H1 (cell line): ENCODE measurements around the gene CSKMT. TPM values are rescaled to one million over a fixed set of nuclear protein-coding genes. Genes with fewer than 3 reads are reported as not detected.

Experiments
- CTCF ChIA-PET: fragments of 300-600 bp; sonication (Branson Sonifier 250); formaldehyde crosslinking; loops from one replicate; lab custom pipeline; 2021; ENCODE audit not compliant: partially characterized antibody; lab: Charles Lee
- POLR2A ChIA-PET: fragments of 300-600 bp; sonication (Branson Sonifier 250); formaldehyde crosslinking; loops from one replicate; lab custom pipeline; 2021; ENCODE audit warnings: inconsistent platforms; ENCODE audit not compliant: partially characterized antibody; lab: Charles Lee
- DNase-seq, 2 experiments: peaks; one replicate each; pipeline versions ENCODE4 v3.0.0 to v3.0.0-alpha.2; 2010 to 2022; ENCODE audit warnings: low spot score in 2 of 2, low read depth in 1 of 2, mixed read lengths in 1 of 2
- FAIRE-seq: peaks from 2 replicates; lab custom pipeline; 2011; peaks lifted over from hg19 to GRCh38; lab: Jason Lieb, UNC
- H2AFZ ChIP-seq: 2 replicates; pipeline ENCODE4 v1.8.1; 2012; ENCODE audit warnings: low read length, inconsistent platforms
- H2AK5ac ChIP-seq: 2 replicates; pipeline ENCODE4 v1.6.1; 2013; ENCODE audit warnings: low read depth, low read length
- H2BK120ac ChIP-seq: replicated peaks from 2 replicates; pipeline ENCODE3; 2013; ENCODE audit warnings: low read depth, low read length, inconsistent platforms
- H2BK12ac ChIP-seq: 2 replicates; pipeline ENCODE4 v1.6.1; 2013; ENCODE audit warnings: low read depth, low read length
- H2BK15ac ChIP-seq: 2 replicates; pipeline ENCODE4 v1.6.1; 2013; ENCODE audit warnings: low read length
- H2BK20ac ChIP-seq: 2 replicates; pipeline ENCODE4 v1.6.1; 2013; ENCODE audit warnings: low read length
- H2BK5ac ChIP-seq: 2 replicates; pipeline ENCODE4 v1.6.1; 2013; ENCODE audit warnings: low read depth, low read length
- H3K14ac ChIP-seq: 2 replicates; pipeline ENCODE4 v1.6.1; 2013; ENCODE audit warnings: inconsistent platforms; ENCODE audit not compliant: insufficient read length
- H3K18ac ChIP-seq: 2 replicates; pipeline ENCODE4 v1.6.1; 2013; ENCODE audit warnings: low read length; ENCODE audit errors: extremely low read depth
- H3K23ac ChIP-seq: 2 replicates; pipeline ENCODE4 v1.6.1; 2013; ENCODE audit warnings: inconsistent platforms; ENCODE audit not compliant: insufficient read length
- H3K23me2 ChIP-seq: 2 replicates; pipeline ENCODE4 v1.6.1; 2013; ENCODE audit warnings: low read depth, low read length
- H3K27ac ChIP-seq: 2 replicates; pipeline ENCODE4 v1.6.1; 2011; ENCODE audit warnings: low read depth, low read length, inconsistent platforms
- H3K27me3 ChIP-seq, 4 experiments: replicated peaks in 1 of 4; 1 replicate in 1 of 4; 2 replicates in 3 of 4; pipeline versions ENCODE4 v1.6.1 to v1.8.1; 2011 to 2013; ENCODE audit warnings: low read length in 3 of 4, mild to moderate bottlenecking in 3 of 4, inconsistent platforms in 2 of 4, mixed read lengths in 2 of 4, moderate library complexity in 1 of 4; ENCODE audit not compliant: control insufficient read depth in 3 of 4, insufficient read depth in 3 of 4; ENCODE audit errors: extremely low read depth in 1 of 4
- H3K36me3 ChIP-seq, 4 experiments: 2 replicates each; pipeline versions ENCODE4 v1.6.1 to v1.8.1; 2011 to 2013; ENCODE audit warnings: mild to moderate bottlenecking in 4 of 4, low read length in 3 of 4, moderate library complexity in 2 of 4, control low read depth in 1 of 4, inconsistent platforms in 1 of 4; ENCODE audit not compliant: insufficient read depth in 4 of 4, control insufficient read depth in 2 of 4
- H3K4ac ChIP-seq: replicated peaks from 2 replicates; pipeline ENCODE3; 2013; ENCODE audit warnings: low read length, low read depth, mixed read lengths, inconsistent platforms; ENCODE audit not compliant: insufficient read length
- H3K4me1 ChIP-seq, 4 experiments: replicated peaks in 1 of 4; 1 replicate in 1 of 4; 2 replicates in 3 of 4; pipeline versions ENCODE4 v1.6.1 to v1.8.1; 2011 to 2013; ENCODE audit warnings: low read length in 3 of 4, inconsistent platforms in 2 of 4, mixed read lengths in 1 of 4; ENCODE audit not compliant: insufficient read depth in 4 of 4, control insufficient read depth in 3 of 4
- H3K4me2 ChIP-seq, 2 experiments: 2 replicates each; pipeline versions ENCODE4 v1.6.1 to v1.8.1; 2011 to 2013; ENCODE audit warnings: low read depth in 2 of 2, low read length in 2 of 2, control low read depth in 1 of 2, inconsistent platforms in 1 of 2, mild to moderate bottlenecking in 1 of 2; ENCODE audit not compliant: insufficient read depth in 1 of 2
- H3K4me3 ChIP-seq, 4 experiments: fragments of 200-600, 300-600 bp in 1 of 4; sonication (generic), shearing (Covaris generic), sonication (Bioruptor Twin) in 1 of 4; 2 replicates each; pipeline versions ENCODE4 v1.5.1 to v1.8.1; 2011 to 2016; ENCODE audit warnings: low read length in 4 of 4, low read depth in 3 of 4, control low read depth in 2 of 4, inconsistent platforms in 2 of 4, mild to moderate bottlenecking in 2 of 4, mixed read lengths in 1 of 4, moderate library complexity in 1 of 4; ENCODE audit not compliant: insufficient read depth in 2 of 4; ENCODE audit errors: extremely low read depth in 1 of 4
- H3K56ac ChIP-seq: replicated peaks from 2 replicates; pipeline ENCODE3; 2013; ENCODE audit warnings: low read depth, mild to moderate bottlenecking, mixed read lengths, low read length, inconsistent platforms; ENCODE audit not compliant: insufficient read length
- H3K79me1 ChIP-seq: 2 replicates; pipeline ENCODE4 v1.6.1; 2013; ENCODE audit warnings: low read depth, low read length, control low read depth
- H3K79me2 ChIP-seq, 2 experiments: 2 replicates each; pipeline versions ENCODE4 v1.6.1 to v1.8.1; 2012 to 2013; ENCODE audit warnings: low read length in 2 of 2, mild to moderate bottlenecking in 2 of 2, inconsistent platforms in 1 of 2; ENCODE audit not compliant: insufficient read depth in 2 of 2, control insufficient read depth in 1 of 2
- H3K9ac ChIP-seq, 4 experiments: replicated peaks in 1 of 4; 1 replicate in 1 of 4; 2 replicates in 3 of 4; pipeline versions ENCODE4 v1.6.1 to v1.8.1; 2011 to 2013; ENCODE audit warnings: low read depth in 3 of 4, low read length in 3 of 4, control low read depth in 2 of 4, mild to moderate bottlenecking in 2 of 4, moderate library complexity in 2 of 4, inconsistent platforms in 1 of 4; ENCODE audit errors: extremely low read depth in 1 of 4
- H3K9me3 ChIP-seq, 2 experiments: 2 replicates each; pipeline versions ENCODE4 v1.6.1 to v1.8.1; 2012 to 2013; ENCODE audit warnings: mild to moderate bottlenecking in 2 of 2, moderate library complexity in 2 of 2, control low read depth in 1 of 2, inconsistent platforms in 1 of 2, low read depth in 1 of 2, low read length in 1 of 2, mixed read lengths in 1 of 2; ENCODE audit not compliant: insufficient read depth in 2 of 2
- H4K20me1 ChIP-seq, 2 experiments: replicated peaks in 1 of 2; 2 replicates each; pipeline versions ENCODE3 to v1.8.1; 2011 to 2013; ENCODE audit warnings: inconsistent platforms in 2 of 2, low read length in 2 of 2, mild to moderate bottlenecking in 1 of 2; ENCODE audit not compliant: insufficient read depth in 2 of 2, control insufficient read depth in 1 of 2
- H4K5ac ChIP-seq: 2 replicates; pipeline ENCODE4 v1.6.1; 2013; ENCODE audit warnings: low read length, low read depth, mixed read lengths, inconsistent platforms; ENCODE audit not compliant: insufficient read length
- H4K8ac ChIP-seq: 2 replicates; pipeline ENCODE4 v1.8.0; 2013; ENCODE audit warnings: mild to moderate bottlenecking, moderate library complexity, low read length, inconsistent platforms; ENCODE audit not compliant: insufficient read depth; ENCODE audit errors: extremely low read depth
- H4K91ac ChIP-seq: replicated peaks from 2 replicates; pipeline ENCODE3; 2013; ENCODE audit warnings: low read length, mixed read lengths, inconsistent platforms; ENCODE audit not compliant: insufficient read length
- CEBPB ChIP-seq: IDR thresholded peaks from 2 replicates; pipeline ENCODE4 v1.6.1; 2012; ENCODE audit warnings: low read depth, low read length
- CTCF ChIP-seq, 3 experiments: IDR thresholded peaks; 1 replicate in 2 of 3; 2 replicates in 1 of 3; pipeline versions ENCODE4 v1.5.1 to v1.6.1; 2011; ENCODE audit warnings: low read length in 3 of 3, mild to moderate bottlenecking in 3 of 3, inconsistent platforms in 2 of 3, low read depth in 1 of 3, moderate library complexity in 1 of 3; ENCODE audit not compliant: insufficient read depth in 1 of 3; ENCODE audit errors: control extremely low read depth in 1 of 3
- FOSL1 ChIP-seq: IDR thresholded peaks from 2 replicates; pipeline ENCODE4 v1.6.1; 2011; ENCODE audit warnings: mild to moderate bottlenecking, low read depth, low read length, moderate library complexity; ENCODE audit not compliant: insufficient read depth
- NANOG ChIP-seq: IDR thresholded peaks from 2 replicates; pipeline ENCODE4 v1.6.1; 2011; ENCODE audit warnings: low read length, low read depth, mild to moderate bottlenecking, inconsistent platforms; ENCODE audit not compliant: insufficient read depth, poor library complexity, severe bottlenecking
- POLR2A ChIP-seq, 2 experiments: IDR thresholded peaks; 1 replicate in 1 of 2; 2 replicates in 1 of 2; pipeline ENCODE4 v1.6.1; 2011; ENCODE audit warnings: low read depth in 2 of 2, low read length in 2 of 2, mild to moderate bottlenecking in 2 of 2; ENCODE audit errors: control extremely low read depth in 1 of 2
- RAD21 ChIP-seq, 2 experiments: IDR thresholded peaks in 1 of 2; conservative IDR thresholded peaks in 1 of 2; 2 replicates each; pipeline ENCODE4 v1.6.1; 2011; ENCODE audit warnings: low read depth in 2 of 2, low read length in 2 of 2, improper control_type of control experiment in 1 of 2, inconsistent platforms in 1 of 2, mild to moderate bottlenecking in 1 of 2, moderate library complexity in 1 of 2
- WGBS, 2 experiments: shearing (Covaris generic) in 1 of 2; methylation state at CpG; one replicate each; pipeline versions ENCODE4 v1.1.6 to v1.1.7; 2013 to 2015; ENCODE audit warnings: low lambda C conversion rate in 2 of 2, mixed read lengths in 2 of 2, inconsistent platforms in 1 of 2, low coverage in 1 of 2, missing lambda C conversion rate in 1 of 2; ENCODE audit not compliant: insufficient replicate concordance in 2 of 2, insufficient coverage in 1 of 2, insufficient read length in 1 of 2; ENCODE audit errors: extremely low coverage in 1 of 2, missing lambda C conversion rate in 1 of 2; 5-methylcytosine and 5-hydroxymethylcytosine counted together
- polyA plus RNA-seq, 7 experiments: library from polyadenylated mRNA; depleted of rRNA in 3 of 7; stranded (reverse) in 5 of 7; unstranded in 2 of 7; fragments of >200 nt in 5 of 7; fragments of 200-250 nt in 2 of 7; gene quantifications; 1 replicate in 5 of 7; 2 replicates in 1 of 7; 4 replicates in 1 of 7; pipeline versions ENCODE4 v1.2.1 to v1.2.3, GENCODE V29; 2011 to 2013; ENCODE audit warnings: missing spikeins in 2 of 7, mixed read lengths in 2 of 7
- total RNA-seq: library from RNA; stranded (reverse); fragmentation: NEBNext Ultra II Directional; extraction: Animal tissue kit (Norgen Biotek cat#: 25700); gene quantifications from 2 replicates; pipeline ENCODE4 v1.2.1, GENCODE V29; 2021
- TF ChIP-seq, protein P1 (sequence below): IDR thresholded peaks from 2 replicates; pipeline ENCODE4 v1.6.1; 2012; ENCODE audit warnings: inconsistent platforms

The CSKMT gene
- total and polyA plus RNA-seq, 2 of the 8 experiments (the other 6 are each of a cell fraction or from before 2014, with no cell fraction given), result 12.0 to 66.1 TPM

DNA sequence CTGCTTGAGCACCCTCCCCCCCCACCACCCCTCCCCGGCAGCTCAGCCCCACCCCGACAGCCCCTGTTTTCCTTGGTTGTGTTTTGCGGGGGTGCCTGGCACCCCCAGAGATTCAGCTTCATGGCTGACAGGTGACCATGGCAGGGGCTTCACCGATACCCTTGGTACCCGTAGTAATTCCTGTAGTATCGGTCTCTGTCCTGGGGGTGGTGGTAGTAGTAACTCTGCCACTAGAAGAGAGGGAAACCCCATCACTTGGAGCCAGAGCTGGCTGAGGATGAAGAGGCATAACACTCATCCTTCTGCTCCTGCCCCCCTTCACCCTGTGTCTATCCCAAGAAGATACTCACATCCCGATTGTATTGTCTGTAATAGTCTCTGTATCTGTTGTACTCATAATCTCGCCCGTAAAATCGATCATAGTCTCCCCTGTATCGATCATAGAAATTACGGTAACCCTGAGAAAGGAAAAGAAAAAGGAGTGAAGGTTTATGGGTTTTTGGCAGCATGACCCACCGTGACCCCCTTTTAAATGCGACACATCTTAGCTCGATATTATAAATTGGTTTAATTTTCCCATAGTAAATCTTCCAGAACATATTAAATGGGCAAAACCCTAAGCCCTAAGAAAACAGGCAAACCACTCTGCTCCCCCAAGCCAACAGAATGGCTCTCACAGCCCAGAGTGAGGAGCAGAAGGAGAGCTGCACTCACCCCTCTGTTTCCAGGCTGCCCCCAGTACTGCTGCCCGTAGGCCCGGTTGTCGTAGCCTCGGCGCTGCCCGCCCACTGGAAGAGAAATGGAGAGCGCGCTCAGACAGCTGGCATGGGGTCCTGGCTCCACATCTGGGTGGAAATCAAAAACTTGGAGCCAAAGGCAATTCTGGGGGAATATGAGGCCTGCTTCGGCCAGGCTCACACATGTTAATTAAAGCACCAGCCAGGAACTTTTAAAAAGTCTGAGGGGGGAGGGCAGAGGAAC, 50.3 kb downstream of the CSKMT start:
- peaks cover 0 to 19% of the 10 kb centered on the region in 2 experiments; a peak in 2 of 4 replicates for H3K79me2 ChIP-seq
- TF ChIP-seq CTCF (IDR thresholded peaks at IDR 0.05; ENCODE audit: control extremely low read depth in 1 of 3, insufficient read depth in 1 of 3, low read depth in 1 of 3, low read length in 3 of 3), result peak in 1 of 3 experiments; percentile 37; a peak in 2 of 4 replicates
- no peak for TF ChIP-seq NANOG
- TF ChIP-seq RAD21 (IDR thresholded peaks at IDR 0.05 in 1 of 2, conservative IDR thresholded peaks at IDR 0.05 in 1 of 2; ENCODE audit: low read depth in 2 of 2, low read length in 2 of 2), result peak in 1 of 2 experiments; percentile 20; a peak in 1 of 4 replicates
- no peak for TF ChIP-seq CEBPB
- no peak for TF ChIP-seq FOSL1
- TF ChIP-seq, protein P1, sequence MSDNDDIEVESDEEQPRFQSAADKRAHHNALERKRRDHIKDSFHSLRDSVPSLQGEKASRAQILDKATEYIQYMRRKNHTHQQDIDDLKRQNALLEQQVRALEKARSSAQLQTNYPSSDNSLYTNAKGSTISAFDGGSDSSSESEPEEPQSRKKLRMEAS, result no peak
- no peak for TF ChIP-seq POLR2A (IDR thresholded peaks at IDR 0.05; ENCODE audit: control extremely low read depth in 1 of 2, low read depth in 2 of 2, low read length in 2 of 2)

More for the DNA sequence above, 50.3 kb downstream of the CSKMT start:
- Histone ChIP-seq H2BK5ac (no peak overlapping the region), H3K4me1 (peaks cover 0 to 16% (median 3%) of the 10 kb centered on the region in 4 experiments; a peak in 4 of 7 replicates), H2AK5ac (no peak overlapping the region), H3K4ac (no peak overlapping the region), H3K9ac (no peak overlapping the region), H3K14ac (no peak overlapping the region), H3K27me3 (no peaks in the 10 kb centered on the region; a peak in 1 of 7 replicates), H4K8ac (no peak overlapping the region), H4K91ac (no peak overlapping the region), H3K23ac (no peak overlapping the region), H3K4me3 (no peak overlapping the region), H3K4me2 (no peak overlapping the region), H2BK120ac (no peak overlapping the region), H2BK15ac (no peak overlapping the region), H3K23me2 (no peaks in the 10 kb centered on the region), H3K27ac (no peak overlapping the region), H2AFZ (no peak overlapping the region), H3K18ac (no peak overlapping the region), H4K5ac (no peak overlapping the region), H3K56ac (no peak overlapping the region), H2BK20ac (no peak overlapping the region), H3K36me3 (peaks cover 38 to 95% (median 71%) of the 10 kb centered on the region in 4 experiments), H2BK12ac (no peak overlapping the region), H3K79me1 (no peaks in the 10 kb centered on the region; the same call in 1 of the 2 replicates), H3K9me3 (no peaks in the 10 kb centered on the region), H4K20me1 (peaks cover 0 to 3% of the 10 kb centered on the region in 2 experiments)
- ChIA-PET CTCF (interaction anchor here (0.7 to 4.0 kb wide), 12 partner anchors 9 to 147 kb away, joined by 3 to 26 read pairs (median 4); partner anchors contain the start of genes C11orf98, CSKMT and TAF6L), POLR2A (interaction anchor here (0.6 to 61.4 kb wide), 11 partner anchors 8 to 141 kb away, joined by 3 to 2041 read pairs (median 5); partner anchors contain the start of genes BSCL2, C11orf98, CSKMT and EEF1G)
- 95% methylated on average over 23 of the region's 24 CpGs; no CpG with 5 or more reads in 1 of the 2 experiments for WGBS, 2 experiments
- no peak for DNase-seq
- FAIRE-seq, result no peak
